K562 (cell line): ENCODE data around the gene PITPNB. TPM values are rescaled to one million over a fixed set of nuclear protein-coding genes. Genes with fewer than 3 reads are reported as not detected.

Experiments
- ATAC-seq: fragments of 200-7000 bp; cut with Tn5 transposase; 3 replicates; pipeline ENCODE4 v1.9.1; 2020; ENCODE audit warnings: moderate library complexity
- BruUV-seq: library from RNA; stranded (reverse); fragments of 400-500 nt; replicated peaks from 2 replicates; lab custom pipeline; 2021; lab: Mats Ljungman, UMichigan
- CTCF ChIA-PET: fragments of 300-600 bp; formaldehyde crosslinking; extraction: SDS; loops from one replicate; lab custom pipeline; 2021; ENCODE audit warnings: low intra/inter-chr PET ratio; lab: Yijun Ruan, JAX
- POLR2A ChIA-PET: fragments of 300-600, 350-650 bp; sonication (Branson Sonifier 250); formaldehyde crosslinking; extraction: SDS; loops from one replicate; lab custom pipeline; 2021; ENCODE audit warnings: antibody characterized with exemption, inconsistent platforms; lab: Yijun Ruan, JAX
- DNase-seq, 4 experiments: peaks; one replicate each; pipeline versions ENCODE4 v3.0.0 to v3.0.0-alpha.2; 2011 to 2018; ENCODE audit warnings: low spot score in 3 of 4, mixed read lengths in 3 of 4; ENCODE audit errors: extremely low read depth in 1 of 4
- FAIRE-seq: peaks from 2 replicates; lab custom pipeline; 2011; peaks lifted over from hg19 to GRCh38; lab: Jason Lieb, UNC
- H2AFZ ChIP-seq: 2 replicates; pipeline ENCODE4 v1.6.0; 2011; ENCODE audit warnings: low read depth, low read length, control low read depth, inconsistent platforms
- H3K27ac ChIP-seq: fragments of 200-600 bp; 3 replicates; pipeline ENCODE4 v1.8.0; 2011; ENCODE audit warnings: low read depth, mild to moderate bottlenecking, control low read depth, inconsistent platforms, low read length, moderate library complexity, mixed read lengths; ENCODE audit errors: extremely low read depth
- H3K27me3 ChIP-seq, 2 experiments: fragments of 300-600 bp in 1 of 2; 2 replicates in 1 of 2; 3 replicates in 1 of 2; pipeline versions ENCODE4 v1.6.0 to v1.8.0; 2011; ENCODE audit warnings: inconsistent platforms in 2 of 2, low read length in 2 of 2, mild to moderate bottlenecking in 1 of 2, mixed read lengths in 1 of 2, moderate library complexity in 1 of 2; ENCODE audit not compliant: control insufficient read depth in 2 of 2, insufficient read depth in 2 of 2
- H3K36me3 ChIP-seq: fragments of 300-600 bp; 3 replicates; pipeline ENCODE4 v1.8.0; 2011; ENCODE audit warnings: mild to moderate bottlenecking, low read length, inconsistent platforms; ENCODE audit not compliant: control insufficient read depth, insufficient read depth
- H3K4me1 ChIP-seq, 2 experiments: fragments of 200-600 bp in 1 of 2; replicated peaks in 1 of 2; 2 replicates in 1 of 2; 3 replicates in 1 of 2; pipeline versions ENCODE4 v1.5.1 to v1.8.0; 2011; ENCODE audit warnings: inconsistent platforms in 2 of 2, low read length in 2 of 2, mild to moderate bottlenecking in 1 of 2, mixed read lengths in 1 of 2, moderate library complexity in 1 of 2; ENCODE audit not compliant: control insufficient read depth in 2 of 2, insufficient read depth in 2 of 2
- H3K4me2 ChIP-seq: 2 replicates; pipeline ENCODE4 v1.6.1; 2011; ENCODE audit warnings: low read length, control low read depth, inconsistent platforms, mixed read lengths; ENCODE audit not compliant: insufficient read depth
- H3K4me3 ChIP-seq: fragments of 200-600 bp; sonication (generic), shearing (Covaris generic); 2 replicates; pipeline ENCODE4 v1.5.1; 2016; ENCODE audit warnings: control low read depth, inconsistent platforms
- H3K79me2 ChIP-seq: fragments of 200-600 bp; 3 replicates; pipeline ENCODE4 v1.8.0; 2011; ENCODE audit warnings: low read length, inconsistent platforms; ENCODE audit not compliant: control insufficient read depth, insufficient read depth
- H3K9ac ChIP-seq, 2 experiments: 2 replicates each; pipeline versions ENCODE4 v1.6.0 to v1.6.1; 2011; ENCODE audit warnings: low read depth in 2 of 2, low read length in 2 of 2, control low read depth in 1 of 2, inconsistent platforms in 1 of 2, mild to moderate bottlenecking in 1 of 2, mixed read lengths in 1 of 2; ENCODE audit not compliant: insufficient read depth in 1 of 2
- H3K9me1 ChIP-seq: one replicate; pipeline ENCODE4 v1.6.0; 2011; ENCODE audit warnings: inconsistent platforms, mild to moderate bottlenecking, low read length, moderate library complexity; ENCODE audit not compliant: control insufficient read depth, insufficient read depth
- H3K9me3 ChIP-seq: replicated peaks from 2 replicates; pipeline ENCODE4 v1.5.1; 2011; ENCODE audit warnings: low read depth, low read length, inconsistent platforms; ENCODE audit not compliant: control insufficient read depth, insufficient read depth
- H4K20me1 ChIP-seq: replicated peaks from 2 replicates; pipeline ENCODE4 v1.6.1; 2011; ENCODE audit warnings: low read length, inconsistent platforms, mixed read lengths; ENCODE audit not compliant: control insufficient read depth, insufficient read depth
- BMI1 ChIP-seq: fragments of 150-350 bp; IDR thresholded peaks from 2 replicates; pipeline ENCODE4 v1.6.1; 2014; ENCODE audit warnings: low read length
- HDGF ChIP-seq: fragments of 450-650 bp; IDR thresholded peaks from 2 replicates; pipeline ENCODE4 v1.6.1; 2016
- PHTF2 ChIP-seq: fragments of 250-450 bp; sonication (Bioruptor Pico); IDR thresholded peaks from 2 replicates; pipeline ENCODE4 v1.5.0; 2021; ENCODE audit warnings: mild to moderate bottlenecking
- RCOR1 ChIP-seq, 2 experiments: IDR thresholded peaks; 2 replicates each; pipeline ENCODE4 v1.6.1; 2012; ENCODE audit warnings: low read depth in 2 of 2, low read length in 2 of 2, borderline replicate concordance in 1 of 2, improper control_type of control experiment in 1 of 2
- SREBF2 ChIP-seq: sonication (generic); formaldehyde crosslinking; IDR thresholded peaks from 2 replicates; pipeline ENCODE4 v1.4.0; 2020; ENCODE audit warnings: mild to moderate bottlenecking, missing genetic modification reagents
- TSC22D4 ChIP-seq: fragments of 450-650 bp; IDR thresholded peaks from 2 replicates; pipeline ENCODE4 v1.6.1; 2016; ENCODE audit warnings: missing genetic modification characterization, missing biosample characterization, control low read depth
- ZC3H4 ChIP-seq: sonication (generic); formaldehyde crosslinking; IDR thresholded peaks from 2 replicates; pipeline ENCODE4 v1.9.0; 2021; ENCODE audit warnings: missing genetic modification reagents, borderline replicate concordance
- ZNF143 ChIP-seq: sonication (generic); formaldehyde crosslinking; IDR thresholded peaks from 2 replicates; pipeline ENCODE4 v1.9.0; 2022; ENCODE audit warnings: mild to moderate bottlenecking, missing genetic modification reagents
- ZNF311 ChIP-seq: fragments of 250-450 bp; sonication (Bioruptor Pico); IDR thresholded peaks from 2 replicates; pipeline ENCODE4 v1.4.0; 2020; ENCODE audit warnings: mild to moderate bottlenecking, moderate library complexity
- in situ Hi-C: fragments of 300-500 bp; cut with MboI; formaldehyde crosslinking; loops from 4 replicates; pipeline ENCODE4 v1.15.0; 2018; ENCODE audit warnings: inconsistent platforms, mixed read lengths
- intact Hi-C: fragments of 100-400 bp; cut with micrococcal nuclease; formaldehyde crosslinking; loops from 2 replicates; pipeline ENCODE4 v1.14.2; 2022
- polyA plus RNA-seq, 8 experiments: library from polyadenylated mRNA; depleted of rRNA in 4 of 8; stranded (reverse) in 5 of 8; unstranded in 3 of 8; fragments of >200 nt; fragmentation: Nextera tagmentation in 2 of 8; fragmentation: Illumina TruSeq in 1 of 8; extraction: Ambion mirVana in 2 of 8; extraction: Trizol in 1 of 8; gene quantifications; 2 replicates each; pipeline versions ENCODE4 v1.2.1 to v1.2.3, GENCODE V29; 2011 to 2014; ENCODE audit warnings: inconsistent platforms in 1 of 8, missing spikeins in 1 of 8
- total RNA-seq, 7 experiments: library from RNA; depleted of rRNA in 6 of 7; stranded (reverse); fragments of >200 nt in 6 of 7; fragmentation: Illumina TruSeq in 2 of 7; extraction: Trizol in 2 of 7; gene quantifications; 2 replicates each; pipeline versions ENCODE4 v1.2.1 to v1.2.3, GENCODE V29; 2011 to 2021; ENCODE audit warnings: low replicate concordance in 1 of 7
- TF ChIP-seq, protein P1 (sequence below): fragments of 450-650 bp; conservative IDR thresholded peaks from 2 replicates; pipeline ENCODE4 v1.6.1; 2016; ENCODE audit warnings: missing genetic modification characterization, low read depth, mild to moderate bottlenecking, missing compliant biosample characterization, moderate library complexity

The PITPNB gene
- total and polyA plus RNA-seq, 9 of the 15 experiments (the other 6 are each of a cell fraction or from before 2014, with no cell fraction given) = 13.1 to 52.4 (median 34.7) TPM

DNA sequence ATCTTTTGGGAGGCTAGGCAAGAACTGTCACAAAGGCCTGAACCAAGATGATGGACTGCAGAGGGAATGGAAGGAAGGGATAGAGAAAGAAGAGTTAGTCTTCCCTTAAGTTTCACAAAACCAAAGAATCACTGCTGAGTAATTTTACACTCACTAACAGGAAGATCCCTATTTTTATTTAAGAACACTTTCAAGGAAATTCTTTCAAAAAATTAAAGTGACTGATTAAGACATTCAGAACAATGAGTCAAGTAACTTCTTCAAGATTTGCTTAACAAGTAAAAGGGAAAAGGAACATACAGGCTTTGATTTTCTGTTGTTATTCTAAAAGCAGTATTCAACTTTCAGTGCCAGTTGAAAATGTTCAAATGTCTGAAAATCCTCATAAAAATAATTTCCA, 3.1 kb downstream of the PITPNB start:
- peaks cover 31% of the 10 kb centered on the region for H3K36me3 ChIP-seq
- ChIA-PET CTCF (no interaction called here), POLR2A (interaction anchor here (1.0 kb wide), 1 partner anchor 17 kb away, joined by 3 read pairs; no protein-coding TSS in a partner anchor)
- in situ Hi-C loops = no loop called here
- TF ChIP-seq, protein P1, sequence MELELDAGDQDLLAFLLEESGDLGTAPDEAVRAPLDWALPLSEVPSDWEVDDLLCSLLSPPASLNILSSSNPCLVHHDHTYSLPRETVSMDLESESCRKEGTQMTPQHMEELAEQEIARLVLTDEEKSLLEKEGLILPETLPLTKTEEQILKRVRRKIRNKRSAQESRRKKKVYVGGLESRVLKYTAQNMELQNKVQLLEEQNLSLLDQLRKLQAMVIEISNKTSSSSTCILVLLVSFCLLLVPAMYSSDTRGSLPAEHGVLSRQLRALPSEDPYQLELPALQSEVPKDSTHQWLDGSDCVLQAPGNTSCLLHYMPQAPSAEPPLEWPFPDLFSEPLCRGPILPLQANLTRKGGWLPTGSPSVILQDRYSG (tag) = no peak
- TF ChIP-seq RCOR1 (IDR thresholded peaks at IDR 0.05; ENCODE audit: borderline replicate concordance in 1 of 2, low read depth in 2 of 2, low read length in 2 of 2) (no peak), ZNF311 (CRISPR knock-in tag) (no peak), SREBF2 (CRISPR knock-in tag) (no peak), HDGF (no peak), PHTF2 (CRISPR knock-in tag) (no peak), BMI1 (no peak), ZNF143 (CRISPR knock-in tag) (no peak), TSC22D4 (tag) (no peak), ZC3H4 (CRISPR knock-in tag) (no peak)
- H3K27ac ChIP-seq = no peak overlapping the region
- DNase-seq (no peak), ATAC-seq (no peak), FAIRE-seq (no peak)
- peaks cover 96% of the 10 kb centered on the region for H3K79me2 ChIP-seq
- H3K4me1 ChIP-seq = peaks cover 19 to 49% of the 10 kb centered on the region in 2 experiments
- intact Hi-C loops = no loop called here
- no peaks in the 10 kb centered on the region for H3K9me3 ChIP-seq
- BruUV-seq = no TSS peak
- H3K9ac ChIP-seq = no peak overlapping the region
- H2AFZ ChIP-seq = no peak overlapping the region
- no peaks in the 10 kb centered on the region for H3K27me3 ChIP-seq
- peaks cover 24% of the 10 kb centered on the region; the same call in 1 of the 2 replicates for H4K20me1 ChIP-seq
- no peaks in the 10 kb centered on the region for H3K9me1 ChIP-seq
- H3K4me2 ChIP-seq = no peak overlapping the region
- H3K4me3 ChIP-seq = no peak overlapping the region
